ENCODE measurements around the gene TMEM126A.
"Not testable (repeated sequence)": the region's sequence is repeated elsewhere in the genome, so short reads cannot be mapped to it uniquely, and the experiment has no call there.

TMEM126A gene

DNA sequence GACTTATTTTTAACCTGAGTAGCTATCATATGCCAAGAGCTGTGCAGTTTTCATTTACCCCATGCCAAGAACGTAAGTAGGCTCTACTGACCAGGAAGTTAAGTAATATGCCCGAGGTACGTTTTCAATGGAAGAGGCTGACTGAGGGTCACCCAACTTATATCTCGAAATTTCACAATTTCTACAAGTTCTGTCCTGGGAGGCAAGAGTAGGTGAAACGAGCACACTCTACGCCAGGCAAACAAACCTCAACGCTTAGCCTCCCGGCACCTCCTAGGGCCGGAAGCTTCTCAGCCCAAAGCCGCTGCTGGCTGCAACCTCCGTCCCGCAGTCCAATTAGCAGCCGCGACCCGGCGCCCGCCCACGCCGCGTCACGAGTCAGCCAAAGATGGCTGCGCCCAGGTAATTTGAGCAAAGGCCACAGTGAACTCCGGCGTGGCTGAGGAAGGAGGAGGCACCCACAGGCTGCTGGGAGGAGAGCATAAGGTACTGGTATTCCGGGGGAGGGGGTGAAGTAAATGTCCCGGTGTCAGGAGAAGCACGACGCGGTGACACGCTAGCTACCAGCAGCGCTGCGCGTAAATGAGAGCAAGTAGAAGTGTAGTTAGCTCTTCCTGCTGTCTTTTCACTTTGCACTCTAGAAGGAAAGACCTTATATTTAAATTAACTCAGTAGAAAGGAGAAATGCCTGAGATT lies at the start of gene TMEM126A:
TSS of gene TMEM126A (plus strand) at position 364 of the 696 bp plus-strand sequence. CDS start 2,289 bp downstream, outside the sequence.
- peak; percentile 90 to 96 (median 92) for DNase-seq

DNA sequence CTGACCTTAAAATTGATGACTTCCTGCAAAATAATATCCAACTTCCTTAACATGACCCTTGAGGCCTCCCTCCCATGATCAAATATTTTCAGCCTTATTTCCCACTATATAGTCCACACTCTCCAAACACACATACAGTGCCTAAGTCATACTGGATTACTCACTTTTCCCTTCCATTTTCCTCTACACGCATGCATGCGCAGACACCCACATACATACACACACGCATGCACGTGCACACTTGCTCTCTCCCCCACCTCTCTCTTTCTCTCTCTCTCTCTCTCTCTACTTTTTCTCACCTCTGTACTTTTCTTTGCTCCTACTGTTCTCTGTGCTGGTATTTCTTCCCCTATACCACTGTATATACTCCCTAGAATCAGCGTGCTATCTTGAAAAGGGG lies 48.7 kb upstream of the TMEM126A start:
- DNase-seq, result no peak

DNA sequence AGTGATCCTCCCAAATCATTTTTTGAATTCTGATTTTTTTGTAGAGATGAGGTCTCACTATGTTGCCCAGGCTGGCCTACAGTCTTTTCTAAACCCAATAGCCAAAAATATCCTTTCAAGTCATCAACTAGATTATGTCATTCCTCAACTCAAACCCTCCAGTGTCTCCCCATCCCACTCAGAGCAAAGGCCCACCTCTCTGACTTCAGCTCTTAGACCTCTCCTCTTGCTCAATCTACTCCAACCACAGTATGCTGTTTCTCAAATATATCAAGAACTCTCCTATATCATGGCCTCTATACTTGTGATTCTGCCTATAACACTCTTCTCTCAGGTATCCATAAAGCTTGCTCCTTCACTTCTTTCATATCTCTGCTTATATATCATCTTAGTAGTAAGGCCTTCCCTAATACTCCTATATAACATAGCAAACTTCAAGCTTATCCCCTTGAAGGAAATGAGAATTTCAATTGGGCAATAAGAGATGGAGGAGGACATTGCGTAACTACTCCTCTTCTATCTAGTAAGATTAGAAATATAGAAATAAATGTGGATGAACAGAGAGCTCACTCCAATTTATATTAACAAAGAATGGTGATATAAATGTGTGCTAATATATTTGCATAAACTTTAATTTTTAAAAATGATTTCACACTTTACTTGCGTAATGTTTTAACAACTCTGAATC lies 45.1 kb upstream of the TMEM126A start:
- DNase-seq, result no peak

DNA sequence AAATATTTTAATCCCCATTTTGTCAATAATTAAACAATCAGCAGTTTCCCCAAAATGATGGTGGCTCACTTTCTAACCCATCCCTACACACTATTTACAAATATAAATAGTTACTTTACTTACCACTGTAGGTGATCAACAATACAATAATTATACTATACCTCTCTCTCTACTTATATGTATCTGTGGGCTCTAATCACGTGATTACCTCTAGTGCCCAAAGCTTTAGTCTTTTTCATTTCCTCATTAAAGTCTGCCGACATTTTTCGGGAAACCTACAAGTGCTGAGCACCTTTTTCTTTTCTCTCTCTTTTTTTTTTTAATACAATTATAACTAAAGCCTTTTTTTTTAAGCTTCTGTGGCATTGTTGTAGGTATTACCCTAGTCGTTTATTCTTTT lies 44.5 kb upstream of the TMEM126A start:
- no peak for DNase-seq

DNA sequence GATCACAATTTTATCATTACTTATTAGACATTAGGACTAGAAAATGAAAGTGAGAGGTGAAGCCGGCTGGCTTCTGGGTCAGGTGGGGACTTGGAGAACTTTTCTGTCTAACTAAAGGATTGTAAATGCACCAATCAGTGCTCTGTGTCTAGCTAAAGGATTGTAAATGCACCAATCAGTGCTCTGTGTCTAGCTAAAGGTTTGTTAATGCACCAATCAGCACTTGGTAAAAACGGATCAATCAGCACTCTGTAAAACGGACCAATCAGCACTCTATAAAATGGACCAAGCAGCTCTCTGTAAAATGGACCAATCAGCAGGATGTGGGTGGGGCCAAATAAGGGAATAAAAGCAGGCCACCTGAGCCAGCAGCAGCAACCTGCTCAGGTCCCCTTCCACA lies 41.5 kb upstream of the TMEM126A start:
- DNase-seq, result not testable (repeated sequence)

DNA sequence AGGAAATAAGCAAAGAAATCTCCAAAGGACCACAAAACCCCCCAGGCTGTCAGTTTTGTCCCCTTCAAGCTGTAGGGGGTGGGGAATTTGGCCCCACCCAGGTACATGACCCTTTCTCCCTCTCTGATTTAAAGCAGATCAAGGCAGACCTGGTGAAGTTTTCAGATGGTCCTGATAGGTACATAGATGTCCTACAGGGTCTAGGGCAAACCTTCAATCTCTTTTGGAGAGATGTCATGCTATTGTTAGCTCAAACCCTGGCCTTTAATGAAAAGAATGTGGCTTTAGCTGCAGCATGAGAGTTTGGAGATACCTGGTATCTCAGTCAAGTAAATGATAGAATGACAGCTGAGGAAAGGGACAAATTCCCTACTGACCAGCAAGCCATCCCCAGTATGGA lies 39.1 kb upstream of the TMEM126A start:
- not testable (repeated sequence) for DNase-seq

DNA sequence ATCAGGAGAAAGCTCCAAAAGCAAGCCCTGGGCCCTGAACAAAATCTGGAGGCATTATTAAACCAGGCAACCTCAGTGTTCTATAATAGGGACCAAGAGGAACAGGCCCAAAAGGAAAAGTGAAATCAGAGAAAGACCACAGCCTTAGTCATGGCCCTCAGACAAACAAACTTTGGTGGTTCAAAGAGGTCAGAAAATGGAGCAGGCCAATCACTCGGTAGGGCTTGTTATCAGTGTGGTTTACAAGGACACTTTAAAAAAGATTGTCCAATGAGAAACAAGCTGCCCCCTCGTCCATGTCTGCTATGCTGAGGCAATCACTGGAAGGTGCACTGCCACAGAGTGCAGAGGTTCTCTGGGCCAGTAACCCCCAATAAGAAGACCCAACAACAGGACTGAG lies 38.5 kb upstream of the TMEM126A start:
- DNase-seq, result not testable (repeated sequence)

DNA sequence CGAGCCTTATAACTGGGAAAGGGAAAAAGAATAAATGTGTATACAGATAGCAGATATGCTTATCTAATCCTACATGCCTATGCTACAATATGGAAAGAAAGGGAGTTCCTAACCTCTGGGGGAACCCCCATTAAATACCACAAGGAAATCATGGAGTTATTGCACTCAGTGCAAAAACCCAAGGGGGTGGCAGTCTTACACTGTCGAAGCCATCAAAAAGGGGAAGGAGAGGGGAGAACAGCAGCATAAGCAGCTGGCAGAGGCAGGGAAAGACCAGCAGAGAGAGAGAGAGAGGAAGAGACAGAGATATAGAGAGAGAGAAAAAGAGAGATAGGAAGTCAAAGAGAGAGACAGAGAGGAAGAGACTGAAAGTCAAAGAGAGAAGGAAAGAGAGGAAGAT lies 36.1 kb upstream of the TMEM126A start:
- not testable (repeated sequence) for DNase-seq

DNA sequence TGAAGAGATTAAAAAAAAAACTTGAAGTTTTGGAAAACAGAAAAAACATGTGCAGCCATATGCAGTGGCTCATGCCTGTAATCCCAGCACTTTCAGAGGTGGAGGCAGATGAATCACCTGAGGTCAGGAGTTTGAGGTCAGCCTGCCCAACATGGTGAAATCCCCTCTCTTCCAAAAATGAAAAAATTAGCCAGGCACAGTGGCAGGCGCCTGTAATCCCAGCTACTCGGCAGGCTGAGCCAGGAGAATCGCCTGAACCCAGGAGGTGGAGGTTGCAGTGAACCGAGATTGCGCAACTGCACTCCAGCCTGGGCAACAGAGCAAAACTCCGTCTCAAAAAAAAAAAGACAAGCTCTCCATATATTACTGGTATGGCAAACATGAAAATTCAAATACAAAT lies 28.3 kb upstream of the TMEM126A start:
- no peak for DNase-seq

DNA sequence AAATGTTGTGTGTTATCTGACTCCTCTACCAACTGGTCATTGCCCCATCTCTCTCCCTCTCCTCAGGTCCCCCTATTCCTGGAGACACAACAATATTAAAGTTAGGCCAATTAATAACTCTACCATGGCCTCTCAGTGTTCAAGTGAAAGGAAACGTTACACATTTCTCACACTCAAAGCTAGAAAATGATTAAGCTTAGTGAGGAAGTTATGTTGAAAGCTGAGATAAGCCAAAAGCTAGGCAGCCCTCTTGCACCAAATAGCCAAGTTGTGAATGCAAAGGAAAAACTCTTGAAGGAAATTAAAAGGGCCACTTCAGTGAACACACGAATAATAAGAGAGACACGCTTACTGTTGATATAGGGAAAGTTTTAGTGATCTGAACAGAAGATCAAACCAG lies 27.5 kb upstream of the TMEM126A start:
- DNase-seq, result no peak

DNA sequence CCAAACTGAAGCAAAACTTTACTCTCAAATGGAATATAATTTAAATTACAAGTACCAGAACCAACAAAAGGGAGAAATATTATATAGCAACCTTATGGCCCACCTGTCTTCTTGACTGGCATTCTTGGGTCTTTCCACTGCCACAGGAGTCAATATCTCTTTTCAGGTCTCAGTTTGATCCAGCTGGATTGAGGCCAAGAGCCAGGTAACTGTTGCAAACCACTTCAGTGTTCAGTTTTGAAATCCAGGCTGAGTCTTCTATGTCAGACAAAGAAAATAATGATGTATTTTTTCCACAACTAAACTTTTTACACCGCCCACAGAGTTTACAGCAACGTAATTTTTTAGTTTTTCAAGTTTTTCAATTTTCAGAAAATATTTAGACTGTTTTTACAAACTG lies 21.3 kb upstream of the TMEM126A start:
- DNase-seq, result peak in 2 of 3 experiments; percentile 5 to 52

DNA sequence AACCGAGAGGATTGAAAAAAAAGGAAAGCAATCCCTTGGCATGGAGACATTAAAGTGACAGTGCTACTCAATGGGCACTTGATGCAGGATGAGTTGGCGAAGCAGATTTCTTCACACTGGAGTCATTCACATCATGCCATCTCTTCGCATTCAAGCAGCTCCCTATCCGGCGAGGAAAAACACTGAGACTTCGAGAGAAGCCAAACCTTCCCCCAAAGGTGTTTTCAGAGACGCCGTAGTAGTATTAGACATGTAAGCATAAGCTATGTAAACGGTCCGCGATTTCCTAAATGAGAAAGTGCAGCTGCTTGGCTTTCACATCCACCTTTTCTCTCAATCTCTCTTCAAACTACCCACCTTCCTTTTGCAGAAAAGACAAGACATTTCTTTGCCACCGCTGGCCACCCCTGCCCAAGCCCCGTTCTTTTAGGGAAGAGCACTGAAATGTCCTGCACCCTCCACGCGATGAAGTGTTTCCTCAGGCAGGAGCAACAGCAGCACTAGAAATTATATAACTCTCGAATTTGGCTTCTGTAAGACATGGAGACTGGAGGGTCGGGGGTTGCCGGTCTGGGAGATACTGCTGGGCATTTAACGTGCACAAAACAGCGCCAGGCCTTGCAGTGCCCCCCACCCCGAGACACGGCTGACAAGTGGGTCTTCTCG lies 20.3 kb upstream of the TMEM126A start, which contains the start of gene DLG2:
TSS of gene DLG2 (minus strand) at position 13 of the 666 bp plus-strand sequence.
- DNase-seq, result peak; percentile 26 to 88 (median 76)

DNA sequence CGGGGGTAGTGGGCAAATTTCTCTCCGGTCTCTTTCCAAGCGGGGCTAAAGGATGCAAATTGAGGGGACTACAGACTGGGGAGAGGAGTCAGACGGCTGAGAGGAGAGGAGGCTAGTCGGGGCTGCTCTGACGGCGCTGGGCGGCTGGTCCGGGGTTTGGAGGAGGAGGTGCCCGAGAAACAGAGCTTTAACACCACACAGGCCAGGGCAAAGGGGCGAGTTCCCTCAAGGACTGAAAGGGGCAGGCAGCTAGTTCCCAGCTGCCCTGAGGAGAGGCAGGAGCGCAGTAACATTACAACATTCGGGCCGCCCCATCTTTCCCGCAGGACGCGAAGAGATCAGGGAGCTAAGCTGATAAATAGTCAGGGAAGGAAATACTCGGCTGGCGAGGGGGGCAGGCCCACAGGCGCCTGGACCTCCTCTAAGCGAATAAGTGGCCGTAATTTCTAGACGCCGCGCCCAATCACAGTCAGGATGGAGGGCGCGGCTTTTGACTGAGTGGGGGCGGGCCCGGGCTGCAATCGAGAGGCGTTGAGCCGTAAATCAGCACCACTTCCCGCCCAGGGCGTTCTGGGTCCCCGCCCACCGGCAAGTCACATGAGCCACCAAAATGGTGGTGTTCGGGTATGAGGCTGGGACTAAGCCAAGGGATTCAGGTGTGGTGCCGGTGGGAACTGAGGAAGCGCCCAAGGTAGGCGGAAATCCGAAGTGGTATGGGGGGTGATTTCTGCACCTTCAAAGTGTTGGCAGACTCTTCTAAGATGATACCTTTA lies 19.6 kb upstream of the TMEM126A start, which contains the start of gene TMEM126B:
TSS of gene TMEM126B (plus strand) at position 596 of the 773 bp plus-strand sequence. CDS start at position 611, 15 bp downstream.
- DNase-seq, result peak; percentile 98 to 99 (median 99)

DNA sequence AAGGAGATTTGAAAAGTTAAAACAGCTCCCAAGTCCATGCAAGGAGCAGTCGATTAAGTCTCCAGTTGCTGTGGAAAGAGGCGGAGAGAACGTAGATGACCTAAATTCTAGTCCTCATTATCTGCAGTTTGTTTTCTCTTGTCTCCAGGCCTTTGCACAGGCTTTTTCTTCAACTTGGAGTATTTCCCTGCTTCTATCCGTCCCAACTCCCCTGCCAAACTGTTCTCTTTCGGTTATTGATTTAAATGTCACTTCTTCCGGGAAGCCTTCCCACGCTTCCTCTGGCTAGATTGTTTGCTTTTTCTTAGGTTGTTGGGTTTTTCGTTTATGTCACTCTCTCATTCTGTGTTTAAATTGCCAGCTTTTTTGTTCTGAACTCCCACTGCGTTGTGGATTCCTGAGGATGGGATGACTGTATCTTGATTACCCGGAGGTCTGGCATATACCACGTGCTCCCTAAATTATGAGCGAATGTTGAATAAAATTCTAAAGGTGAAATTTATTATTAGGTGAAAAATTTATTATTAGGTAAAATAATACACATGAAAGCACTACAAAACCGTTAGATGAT lies 18.9 kb upstream of the TMEM126A start:
- DNase-seq, result no peak

DNA sequence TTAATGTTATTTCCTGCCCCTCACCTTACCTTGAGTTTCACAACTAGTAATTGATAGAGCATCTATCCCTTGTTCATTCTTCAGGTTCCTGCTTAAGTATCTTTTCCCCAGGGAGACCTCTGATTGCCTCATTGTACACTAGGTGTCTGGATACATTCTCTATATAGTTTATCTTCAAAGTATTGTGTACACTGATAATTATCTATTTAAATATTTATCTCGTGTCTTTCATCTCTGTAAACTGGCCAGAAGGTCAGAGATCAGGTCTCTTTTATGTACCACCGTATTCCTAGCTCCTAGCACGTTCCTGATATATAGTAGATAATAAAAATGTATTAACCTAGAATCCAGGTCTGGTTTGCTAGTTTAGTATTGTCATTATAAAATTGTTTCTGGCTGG lies 13.0 kb upstream of the TMEM126A start:
- no peak for DNase-seq

DNA sequence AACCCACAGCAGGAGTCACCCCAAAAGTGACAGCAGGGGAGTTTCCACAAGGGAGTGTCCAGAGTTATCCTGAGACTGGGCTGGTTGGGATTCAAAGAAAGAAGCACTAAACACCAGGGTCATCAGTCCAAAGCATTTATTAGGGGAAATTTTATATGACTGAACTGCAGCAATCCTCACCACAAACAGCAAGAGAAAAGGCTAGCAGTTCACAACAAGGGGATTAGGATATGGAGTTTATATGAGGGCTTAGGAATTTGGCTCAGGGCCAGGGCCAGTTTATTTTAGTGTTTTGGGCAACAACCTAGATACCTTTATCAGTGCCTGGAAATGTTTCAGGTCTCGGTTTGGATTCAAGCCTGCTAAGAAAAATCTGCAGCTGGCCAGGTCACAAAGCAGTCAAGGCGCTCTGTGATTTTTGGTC lies 4.6 kb upstream of the TMEM126A start:
- DNase-seq, result no peak

DNA sequence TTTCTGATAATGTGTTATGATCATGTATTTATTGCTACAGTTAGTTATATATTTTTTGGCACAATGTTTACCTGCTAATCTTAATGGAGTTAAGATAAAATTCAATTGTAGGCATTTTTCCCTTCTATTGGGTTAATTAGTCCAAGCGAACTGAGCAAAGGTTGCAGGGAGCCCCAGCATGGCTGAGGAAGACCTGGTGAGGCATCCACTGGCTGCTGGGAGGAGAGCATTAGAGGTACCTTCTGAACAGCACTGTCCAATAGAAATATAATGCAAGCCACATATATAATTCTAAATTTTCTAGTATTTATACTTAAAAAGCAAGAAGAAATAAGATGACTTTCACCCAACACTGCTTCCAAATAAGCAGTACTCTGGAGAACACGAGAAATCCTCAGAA lies 689 bp upstream of the TMEM126A start:
- DNase-seq, result no peak

DNA sequence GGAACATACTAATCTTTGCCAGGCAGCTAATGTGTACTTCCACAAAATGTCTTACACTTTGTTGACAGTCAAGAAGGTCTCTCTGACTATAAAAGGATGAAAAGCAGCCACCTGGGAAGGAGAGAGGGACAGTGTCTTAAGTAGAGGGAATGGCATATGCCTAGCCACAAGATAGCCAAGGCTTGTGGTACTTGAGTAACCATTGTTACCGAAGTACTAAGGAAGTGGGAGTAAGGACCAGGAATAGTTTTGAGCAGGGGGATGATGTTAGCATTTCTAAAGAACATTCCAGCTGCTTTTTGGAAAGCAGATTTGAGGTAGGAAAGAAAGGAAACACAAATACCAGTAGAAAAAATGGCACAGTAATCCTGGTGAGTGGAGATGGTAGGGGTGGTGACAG lies 3.4 kb downstream of the TMEM126A start:
- no peak for DNase-seq

DNA sequence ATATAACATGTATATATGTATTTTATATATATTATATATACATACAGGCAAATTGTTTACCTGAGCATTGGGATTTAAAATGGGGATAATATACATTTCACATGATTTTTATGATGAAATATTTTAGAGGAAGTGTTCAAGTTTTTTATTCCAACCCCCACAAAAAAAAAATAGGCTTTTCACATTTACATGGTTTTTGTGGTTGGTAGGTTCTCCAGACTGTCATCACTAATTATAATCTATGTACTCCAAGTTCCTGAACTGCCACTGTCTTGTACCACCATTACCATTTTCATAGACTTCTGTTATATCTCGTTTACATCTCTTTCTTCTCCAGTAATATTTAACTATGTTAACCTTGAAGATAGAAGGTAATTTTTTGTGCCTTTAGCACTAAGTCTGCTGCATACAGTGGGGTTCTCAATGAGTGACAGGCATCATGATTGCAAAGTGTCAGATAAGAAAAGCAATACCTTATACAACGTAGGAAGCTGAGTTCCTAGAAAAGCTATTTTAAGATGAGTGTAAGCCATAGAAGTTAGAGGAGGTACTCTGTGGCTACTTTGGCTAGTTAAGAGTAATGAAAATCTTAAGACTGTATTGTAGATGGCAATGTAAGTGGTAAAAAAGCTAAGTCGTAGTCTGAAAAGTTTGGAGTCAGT lies 5.2 kb downstream of the TMEM126A start:
- DNase-seq, result no peak

DNA sequence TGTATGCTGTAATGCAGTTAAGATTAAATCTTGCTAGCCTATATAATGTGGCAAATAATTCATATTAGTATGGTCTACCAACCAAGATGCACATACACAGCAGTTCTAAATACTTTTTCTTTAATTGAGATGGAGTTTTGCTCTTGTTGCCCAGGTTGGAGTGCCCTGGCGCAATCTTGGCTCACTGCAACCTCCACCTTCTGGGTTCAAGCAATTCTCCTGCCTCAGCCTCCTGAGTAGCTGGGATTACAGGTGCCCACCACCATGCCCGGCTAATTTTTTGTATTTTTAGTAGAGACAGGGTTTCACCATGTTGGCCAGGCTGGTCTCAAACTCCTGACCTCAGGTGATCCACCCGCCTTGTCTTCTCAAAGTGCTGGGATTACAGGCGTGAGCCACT lies 6.6 kb downstream of the TMEM126A start:
- DNase-seq, result not testable (repeated sequence)

DNA sequence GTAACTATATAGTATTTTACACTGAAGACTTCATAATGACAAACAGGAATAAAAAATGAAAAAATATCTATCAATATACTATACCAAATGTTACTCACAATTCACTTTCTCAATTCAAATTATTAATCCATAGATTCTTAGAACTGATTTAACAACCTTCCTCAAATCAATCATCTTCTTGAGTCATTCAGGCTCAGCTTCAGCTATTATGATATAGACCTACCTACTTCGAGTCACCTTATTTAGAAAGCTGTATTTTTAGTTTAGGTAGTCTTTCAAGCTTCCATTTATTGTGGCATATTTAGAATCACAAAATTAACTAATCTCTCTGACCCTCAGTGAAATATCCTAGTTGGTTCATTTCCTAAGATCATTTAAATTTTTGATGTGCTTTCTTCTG lies 9.0 kb downstream of the TMEM126A start:
- DNase-seq, result no peak

DNA sequence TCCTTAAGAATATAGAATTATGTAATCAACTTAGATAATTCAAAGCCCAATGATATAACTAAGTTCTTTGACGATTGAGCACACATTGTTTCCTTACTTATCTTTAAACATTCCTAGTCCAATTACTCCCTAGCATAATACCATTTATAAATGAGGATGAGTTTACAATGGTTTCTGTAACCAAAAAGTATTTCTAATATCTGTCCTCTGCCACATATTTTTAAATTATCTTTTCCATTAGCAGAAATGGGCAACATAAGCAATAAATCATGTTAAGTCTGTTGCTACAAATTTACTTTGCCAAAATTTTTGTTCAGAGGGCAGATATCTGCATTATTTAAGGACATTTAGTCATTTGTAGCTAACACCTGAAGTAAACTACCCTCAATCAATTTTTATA lies 10.4 kb downstream of the TMEM126A start:
- no peak for DNase-seq

All from NCI-H1417 (cell line).